Lung microvascular endothelial cell (primary cell): ENCODE measurements around the gene ZNF564. TPM values are rescaled to one million over a fixed set of nuclear protein-coding genes. Genes with fewer than 3 reads are reported as not detected.
A peak's percentile ranks its signal among the peaks of the same experiment; 100 is the strongest.
"Not testable (repeated sequence)": the region's sequence is repeated elsewhere in the genome, so short reads cannot be mapped to it uniquely, and the experiment has no call there.

ENCODE experiments used
- DNase-seq, 2 donors: peaks; one replicate each; pipeline versions ENCODE4 v3.0.0 to v3.0.0-alpha.2; 2010; ENCODE audit warnings: low read depth in 2 of 2
- total RNA-seq: library from RNA; depleted of rRNA; stranded (reverse); fragments of >200 nt; gene quantifications from 2 replicates; pipeline ENCODE4 v1.2.1, GENCODE V29; 2014

The ZNF564 gene
- 6.5 and 11.1 TPM in 2 replicates for total RNA-seq

- DNase-seq = peak; percentile 98 to 99
Measured at GRCh38 chr19:12551060-12551832, at the start of gene ZNF564. TSS of gene ZNF564 (minus strand) at chr19:12551482. CDS start at chr19:12551332, 150 bp downstream.

- no peak for DNase-seq
Measured at GRCh38 chr19:12597594-12597993, 46.3 kb upstream of the ZNF564 start.

- no peak for DNase-seq
Measured at GRCh38 chr19:12596927-12597548, 45.8 kb upstream of the ZNF564 start.

DNA sequence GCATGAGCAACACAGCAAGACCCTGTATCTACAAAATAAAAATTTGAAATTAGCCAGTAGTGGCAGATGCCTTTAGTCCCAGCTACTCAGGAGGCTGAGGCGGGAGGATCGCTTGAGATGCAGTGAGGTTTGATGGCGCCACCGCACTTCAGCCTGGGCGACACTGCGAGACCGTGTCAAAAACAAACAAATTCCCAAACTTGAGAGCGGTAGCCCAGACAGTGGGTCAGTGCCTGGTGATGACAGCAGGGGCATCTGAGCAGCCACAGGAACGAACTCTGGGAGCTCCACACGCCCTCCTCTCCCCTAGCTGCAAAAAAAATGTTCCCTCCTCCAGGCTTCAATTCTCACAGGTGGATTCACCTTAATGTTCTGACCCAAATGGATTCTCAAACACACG is 45.2 kb upstream of the ZNF564 start:
- DNase-seq = no peak

GRCh38 chr19:12581100-12581499 is 29.8 kb upstream of the ZNF564 start:
- DNase-seq = no peak

GRCh38 chr19:12580180-12580694 is 29.0 kb upstream of the ZNF564 start:
- DNase-seq = no peak

DNA sequence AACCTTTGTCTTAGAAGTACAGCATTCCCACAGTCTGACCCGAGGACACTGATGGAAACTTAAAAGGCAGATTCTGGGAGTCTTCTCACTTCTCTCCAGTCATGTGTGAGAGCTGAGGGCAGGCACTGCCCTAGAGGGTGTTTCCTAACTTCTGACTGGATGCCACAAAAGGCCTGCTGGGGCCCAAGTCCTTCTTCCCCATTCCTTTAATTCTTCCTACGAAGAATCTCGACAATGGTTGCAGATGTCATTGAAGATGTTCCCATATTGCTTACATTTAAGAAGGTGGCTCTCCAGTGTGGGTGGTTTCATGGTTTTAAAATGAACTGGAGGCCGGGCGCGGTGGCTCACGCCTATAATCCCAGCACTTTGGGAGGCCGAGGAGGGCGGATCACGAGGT is 27.4 kb upstream of the ZNF564 start:
- DNase-seq = no peak

DNA sequence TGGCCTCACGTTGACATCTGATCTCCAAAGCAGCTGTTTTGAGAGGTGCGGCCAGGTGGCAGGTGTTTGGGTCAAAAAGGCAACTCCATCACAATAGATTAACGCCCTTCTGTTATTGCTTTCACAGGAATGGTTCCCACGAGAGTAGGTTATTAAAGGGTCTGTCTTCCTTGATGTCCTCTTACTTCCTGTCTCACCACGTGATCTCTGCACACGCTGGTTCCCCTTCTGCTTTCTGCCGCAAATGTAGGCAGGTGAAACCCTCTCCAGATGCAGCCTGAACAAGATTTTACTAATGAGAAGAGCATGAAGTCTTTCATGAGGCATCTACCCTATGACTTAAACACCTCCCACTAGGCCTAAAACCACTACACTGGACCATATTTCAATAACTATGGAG is 22.8 kb upstream of the ZNF564 start:
- no peak for DNase-seq

- no peak for DNase-seq
Measured at GRCh38 chr19:12567951-12568350, 16.7 kb upstream of the ZNF564 start.

- not testable (repeated sequence) for DNase-seq
Measured at GRCh38 chr19:12566380-12566779, 15.1 kb upstream of the ZNF564 start.

DNA sequence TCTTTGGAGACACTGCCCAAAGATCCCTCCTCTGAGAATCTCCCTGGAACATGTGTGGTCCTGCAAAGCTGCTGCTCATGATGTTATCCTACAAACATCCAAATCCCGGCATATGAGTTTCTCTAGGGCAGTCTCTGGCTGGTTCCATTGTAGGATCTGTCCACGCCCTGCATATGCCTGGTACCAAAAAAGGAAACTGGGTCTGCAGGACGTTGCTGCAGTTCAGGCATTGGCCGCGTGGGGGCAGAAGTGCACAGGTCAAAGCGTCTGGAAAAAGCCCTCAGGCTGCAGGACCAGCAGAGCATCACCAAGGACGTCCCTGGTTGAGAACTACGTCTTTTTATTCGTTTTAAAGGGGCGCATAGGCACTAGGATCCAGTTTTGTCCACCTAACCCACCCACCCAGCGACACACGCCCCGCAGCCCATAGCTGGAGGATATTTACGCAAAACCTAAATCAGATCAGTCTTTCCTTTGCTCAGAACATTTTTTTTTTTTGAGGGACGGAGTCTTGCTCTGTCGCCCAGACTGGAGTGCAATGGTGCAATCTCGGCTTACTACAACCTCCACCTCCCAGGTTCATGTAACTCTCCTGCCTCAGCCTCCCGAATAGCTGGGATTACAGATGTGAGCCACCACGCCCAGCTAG is 12.9 kb upstream of the ZNF564 start:
- peak; percentile 84 to 89 for DNase-seq

GRCh38 chr19:12555456-12555930 is 4.2 kb upstream of the ZNF564 start:
- no peak for DNase-seq

- DNase-seq = no peak
Measured at GRCh38 chr19:12546903-12547302, 4.4 kb downstream of the ZNF564 start.

DNA sequence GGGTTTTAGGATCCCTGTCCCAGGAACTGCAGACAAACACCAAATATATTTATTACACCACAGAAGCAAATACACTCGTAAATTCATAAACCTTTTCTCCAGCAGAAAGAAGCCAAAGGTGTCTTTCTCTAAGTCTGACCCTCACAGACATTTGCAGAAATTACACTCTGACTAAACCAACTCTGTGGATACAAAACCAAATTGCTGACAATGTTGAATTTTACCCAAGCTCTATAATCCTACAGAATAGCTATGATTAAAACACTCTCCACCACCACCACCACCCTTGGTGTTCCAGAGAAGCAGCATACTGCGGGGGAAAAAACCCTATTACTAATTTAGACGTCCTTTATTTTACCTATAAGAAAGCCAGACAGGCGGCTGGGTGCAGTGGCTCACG is 5.2 kb downstream of the ZNF564 start:
- DNase-seq = no peak

- DNase-seq = no peak
Measured at GRCh38 chr19:12545267-12545666, 6.0 kb downstream of the ZNF564 start.

GRCh38 chr19:12544401-12544876 is 6.8 kb downstream of the ZNF564 start:
- DNase-seq = peak; percentile 44 to 88

- DNase-seq = no peak
Measured at GRCh38 chr19:12543855-12544254, 7.4 kb downstream of the ZNF564 start.

DNA sequence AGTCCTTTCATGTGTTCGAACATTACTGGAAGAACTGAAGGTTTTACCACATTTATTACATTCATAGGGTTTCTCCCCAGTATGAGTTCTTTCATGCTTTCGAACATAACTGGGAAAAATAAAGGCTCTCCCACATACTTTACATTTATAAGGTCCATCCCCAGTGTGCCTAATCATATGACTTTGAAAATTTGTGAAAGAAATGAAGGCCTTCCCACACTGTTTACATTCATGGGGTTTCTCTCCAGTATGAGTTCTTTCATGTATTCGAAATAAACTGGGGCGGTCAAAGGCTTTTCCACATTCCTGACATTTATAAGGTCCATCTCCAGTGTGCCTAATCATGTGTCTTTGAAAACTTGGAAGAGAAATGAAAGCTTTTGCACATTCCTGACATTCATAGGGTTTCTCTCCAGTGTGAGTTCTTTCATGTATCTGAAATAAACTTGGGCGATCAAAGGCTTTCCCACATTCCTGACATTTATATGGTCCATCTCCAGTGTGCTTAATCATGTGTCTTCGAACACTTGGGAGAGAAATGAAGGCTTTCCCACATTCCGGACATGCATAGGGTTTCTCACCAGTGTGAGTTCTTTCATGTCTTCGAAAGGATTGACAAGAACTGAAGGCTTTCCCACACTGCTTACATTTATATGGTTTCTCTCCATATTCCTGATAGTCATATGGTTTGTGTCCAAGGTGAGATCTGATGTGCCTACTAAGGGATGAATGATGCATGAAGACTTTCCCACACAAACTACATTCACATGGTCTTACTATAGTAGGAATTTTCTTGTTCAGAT is 24.0 kb downstream of the ZNF564 start:
- DNase-seq = peak; percentile 44 to 47

- no peak for DNase-seq
Measured at GRCh38 chr19:12526542-12526941, 24.7 kb downstream of the ZNF564 start.

- DNase-seq = no peak
Measured at GRCh38 chr19:12521996-12522395, 29.3 kb downstream of the ZNF564 start.

GRCh38 chr19:12513531-12514061 is 37.7 kb downstream of the ZNF564 start:
- DNase-seq = no peak
